NCI-H2196 (cell line): ENCODE results near the gene COQ9.
A peak's percentile ranks its signal among the peaks of the same experiment; 100 is the strongest.
"Not testable (repeated sequence)": the region's sequence is repeated elsewhere in the genome, so short reads cannot be mapped to it uniquely, and the experiment has no call there.

ENCODE experiments used
- DNase-seq: peaks from one replicate; lab custom pipeline; 2025; ENCODE audit not compliant: unreplicated experiment; lab: John Stamatoyannopoulos, UW

COQ9 gene

DNA sequence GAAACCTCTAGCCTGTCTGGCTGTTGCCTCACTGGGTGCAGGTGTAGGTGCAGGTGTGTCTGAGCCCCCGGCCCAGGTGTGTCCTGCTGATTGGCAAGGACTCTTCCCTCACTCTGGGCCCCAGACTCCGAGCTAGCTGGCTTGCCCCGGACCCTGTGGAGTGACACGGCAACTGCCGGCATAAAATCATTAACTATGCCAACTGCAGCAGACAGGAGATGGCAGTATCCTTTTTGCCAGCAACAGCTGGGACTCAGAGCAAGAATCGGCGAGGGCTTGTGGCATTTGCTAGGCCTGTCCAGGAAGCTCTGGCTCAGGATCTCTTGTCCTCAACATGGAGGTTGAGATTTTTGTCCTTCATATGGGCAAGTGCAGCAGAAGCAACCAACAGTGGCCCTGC is 20.9 kb upstream of the COQ9 start:
- no peak for DNase-seq

GRCh38 chr16:57427307-57427706 is 20.0 kb upstream of the COQ9 start:
- DNase-seq, result no peak

- no peak for DNase-seq
Measured at GRCh38 chr16:57427824-57428223, 19.5 kb upstream of the COQ9 start.

- DNase-seq, result no peak
Measured at GRCh38 chr16:57430955-57431354, 16.3 kb upstream of the COQ9 start.

DNA sequence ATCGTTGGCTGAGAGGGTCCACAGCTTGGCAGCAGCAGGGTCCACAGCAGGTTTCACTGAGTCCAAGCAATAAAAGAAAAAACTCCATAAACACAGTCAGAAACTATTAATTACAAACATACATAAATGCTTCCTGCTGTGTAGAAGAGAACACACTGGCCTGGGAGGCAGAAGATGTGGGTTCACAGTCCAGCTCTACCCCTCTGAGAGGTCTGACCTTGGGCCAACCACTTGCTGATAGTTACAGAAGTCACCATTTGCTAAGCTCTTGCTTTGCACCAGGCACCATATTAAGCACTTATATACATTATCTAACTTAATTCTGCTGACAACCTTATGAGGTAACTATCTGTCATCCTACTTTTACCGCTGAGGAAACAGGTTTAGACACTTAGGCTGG is 14.8 kb upstream of the COQ9 start:
- no peak for DNase-seq

- no peak for DNase-seq
Measured at GRCh38 chr16:57432989-57433388, 14.3 kb upstream of the COQ9 start.

- no peak for DNase-seq
Measured at GRCh38 chr16:57434003-57434402, 13.3 kb upstream of the COQ9 start.

- DNase-seq, result no peak
Measured at GRCh38 chr16:57435838-57436237, 11.4 kb upstream of the COQ9 start.

DNA sequence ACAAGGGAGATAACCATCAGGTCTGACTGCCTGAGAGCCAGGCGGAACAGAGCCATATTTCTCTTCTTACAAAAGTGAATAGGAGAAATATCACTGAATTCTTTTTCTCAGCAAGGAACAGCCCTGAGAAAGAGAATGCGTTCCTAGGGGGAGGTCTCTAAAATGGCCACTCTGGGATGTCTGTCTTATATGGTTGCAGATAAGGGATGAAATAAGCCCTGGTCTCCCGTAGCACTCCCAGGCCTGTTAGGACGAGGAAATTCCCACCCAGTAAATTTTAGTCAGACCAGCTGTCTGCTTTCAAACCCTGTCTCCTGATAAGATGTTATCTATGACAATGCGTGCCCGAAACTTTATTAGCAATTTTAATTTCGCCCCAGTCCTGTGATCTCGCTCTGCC is 7.3 kb upstream of the COQ9 start:
- not testable (repeated sequence) for DNase-seq

DNA sequence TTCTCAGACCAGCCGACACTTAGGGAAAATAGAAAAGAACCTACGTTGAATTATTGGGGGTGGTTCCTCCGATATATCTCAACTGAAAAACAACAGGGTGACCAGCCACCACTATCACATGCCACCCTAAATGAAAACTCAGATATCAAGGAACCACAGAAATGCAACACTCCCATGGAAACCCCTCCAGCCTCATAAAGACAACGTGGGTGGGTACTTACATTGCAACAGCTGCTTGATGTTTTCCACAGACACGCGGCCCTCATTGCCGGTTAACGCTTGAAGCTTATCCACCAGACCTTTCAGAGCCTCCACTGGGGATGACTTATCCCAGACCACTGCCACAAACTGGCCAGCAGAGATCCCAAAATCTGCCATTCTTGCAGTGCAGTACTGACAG is 6.7 kb upstream of the COQ9 start:
- not testable (repeated sequence) for DNase-seq

DNA sequence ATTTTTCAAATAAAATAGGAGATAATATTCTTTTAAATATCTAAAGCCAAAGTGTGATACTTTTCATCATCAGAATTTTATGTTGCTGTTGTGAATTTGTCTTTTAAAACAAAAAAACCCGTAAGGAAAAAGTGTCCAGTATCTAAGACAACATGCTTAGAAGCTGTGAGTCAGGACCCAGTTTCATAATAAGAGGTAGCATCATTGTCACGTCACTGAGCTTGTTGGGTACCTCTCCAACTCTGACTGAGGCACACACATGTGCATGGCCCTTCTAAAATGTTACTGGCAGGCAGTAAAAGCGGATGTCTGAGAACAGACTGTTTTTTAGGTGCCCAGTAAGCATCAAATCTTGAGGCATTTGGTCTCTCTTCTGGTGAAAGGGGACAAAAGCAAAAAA is 2.6 kb upstream of the COQ9 start:
- DNase-seq, result no peak

DNA sequence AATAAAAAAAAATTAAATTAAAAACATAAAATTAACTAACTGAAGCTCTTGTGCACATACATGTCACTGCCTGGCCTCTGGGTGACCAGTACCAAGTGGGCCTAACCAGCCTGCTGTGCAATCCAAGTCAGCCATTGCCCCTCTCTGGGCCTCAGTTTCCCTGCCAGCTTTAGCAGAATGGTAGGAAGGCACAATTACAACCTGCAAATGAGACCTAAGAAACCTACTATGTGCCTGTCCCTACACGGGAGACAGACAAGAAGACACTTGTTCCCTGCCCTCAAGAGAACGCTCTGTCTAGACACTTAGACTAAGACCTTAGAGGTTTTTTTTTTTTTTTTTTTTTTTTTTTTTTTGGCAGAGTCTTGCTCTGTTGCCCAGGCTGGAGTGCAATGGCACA is 1.8 kb upstream of the COQ9 start:
- no peak for DNase-seq

GRCh38 chr16:57446531-57447185 is 621 bp upstream of the COQ9 start:
- DNase-seq, result no peak

DNA sequence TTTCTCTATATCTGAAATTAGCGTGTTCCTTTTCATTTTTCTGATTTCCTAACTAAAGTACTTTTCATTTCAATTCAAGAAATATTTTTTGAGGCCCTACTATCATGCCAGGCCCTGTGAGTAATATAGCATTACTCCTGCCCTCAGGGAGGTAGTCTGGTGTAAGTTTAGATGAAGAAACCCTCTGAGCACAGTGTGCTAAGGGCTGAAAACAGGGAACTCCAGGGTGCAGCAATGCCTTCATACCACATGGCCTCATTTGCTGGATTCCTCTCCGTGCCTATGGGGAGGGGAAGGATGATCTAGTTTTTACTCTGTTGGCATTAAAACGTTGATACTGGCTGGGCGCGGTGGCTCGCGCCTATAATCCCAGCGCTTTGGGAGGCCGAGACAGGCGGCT is 4.7 kb downstream of the COQ9 start:
- DNase-seq, result no peak

GRCh38 chr16:57462209-57462977 is 15.1 kb downstream of the COQ9 start, which contains the start of gene POLR2C:
TSS of gene POLR2C (plus strand) at chr16:57462679. CDS start at chr16:57462725, 46 bp downstream.
- DNase-seq, result peak; percentile 70

DNA sequence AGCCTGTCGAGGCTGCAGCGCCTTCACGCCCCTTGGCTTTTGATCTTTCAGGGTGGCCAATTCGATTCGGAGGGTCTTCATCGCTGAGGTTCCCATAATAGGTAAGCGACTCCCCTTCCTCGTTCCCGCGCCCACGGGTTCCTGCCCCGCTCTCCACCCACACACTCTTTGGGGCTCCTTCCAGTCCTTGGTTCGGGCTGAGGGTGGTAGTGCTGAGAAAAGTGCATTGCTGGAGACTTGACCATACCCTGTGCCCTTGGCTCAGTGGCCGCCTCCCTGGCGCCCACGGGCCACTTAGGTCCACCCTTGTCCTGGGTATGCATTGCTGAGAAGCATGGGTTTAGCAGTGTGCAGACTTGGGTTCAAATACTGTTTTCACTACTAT is 15.7 kb downstream of the COQ9 start:
- DNase-seq, result no peak

DNA sequence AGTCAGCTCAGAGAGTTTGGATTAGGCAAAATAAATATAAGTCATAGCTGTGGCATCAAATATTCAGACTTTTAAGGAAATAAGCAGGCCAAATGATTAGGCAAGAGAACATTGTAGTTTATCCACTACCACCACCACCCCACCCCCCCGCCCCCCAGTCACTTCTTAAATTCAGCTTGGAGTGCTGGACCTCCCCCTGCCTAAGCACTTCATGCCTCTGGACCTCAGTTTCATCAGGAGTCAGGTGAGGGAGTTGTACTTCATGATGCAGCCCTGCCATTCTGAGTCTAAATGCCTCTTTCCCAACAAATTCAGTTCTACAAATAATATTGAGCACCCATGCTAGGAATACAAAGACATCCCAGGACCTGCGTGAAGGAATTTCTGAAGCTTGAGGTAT is 17.2 kb downstream of the COQ9 start:
- DNase-seq, result no peak

DNA sequence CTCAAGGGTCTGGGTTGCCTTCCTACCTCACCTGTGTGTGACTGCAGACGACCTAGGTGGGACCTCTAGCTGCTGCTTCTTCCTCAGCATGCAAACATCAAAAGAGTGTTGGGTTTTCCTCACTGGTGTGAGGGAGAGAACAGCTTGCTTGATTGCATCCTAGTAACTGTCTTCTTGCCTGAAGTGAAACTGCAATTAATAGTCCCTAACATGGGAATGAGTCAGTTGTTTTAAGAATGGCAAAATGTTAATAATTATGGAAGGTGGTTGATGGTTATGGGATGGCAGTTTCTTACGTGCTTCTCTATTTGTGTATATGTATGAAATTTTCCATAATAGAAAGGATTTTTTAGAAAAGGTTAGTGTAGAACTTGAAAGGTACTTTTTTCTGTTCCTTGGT is 21.1 kb downstream of the COQ9 start:
- no peak for DNase-seq

- DNase-seq, result no peak
Measured at GRCh38 chr16:57469046-57469445, 21.8 kb downstream of the COQ9 start.

DNA sequence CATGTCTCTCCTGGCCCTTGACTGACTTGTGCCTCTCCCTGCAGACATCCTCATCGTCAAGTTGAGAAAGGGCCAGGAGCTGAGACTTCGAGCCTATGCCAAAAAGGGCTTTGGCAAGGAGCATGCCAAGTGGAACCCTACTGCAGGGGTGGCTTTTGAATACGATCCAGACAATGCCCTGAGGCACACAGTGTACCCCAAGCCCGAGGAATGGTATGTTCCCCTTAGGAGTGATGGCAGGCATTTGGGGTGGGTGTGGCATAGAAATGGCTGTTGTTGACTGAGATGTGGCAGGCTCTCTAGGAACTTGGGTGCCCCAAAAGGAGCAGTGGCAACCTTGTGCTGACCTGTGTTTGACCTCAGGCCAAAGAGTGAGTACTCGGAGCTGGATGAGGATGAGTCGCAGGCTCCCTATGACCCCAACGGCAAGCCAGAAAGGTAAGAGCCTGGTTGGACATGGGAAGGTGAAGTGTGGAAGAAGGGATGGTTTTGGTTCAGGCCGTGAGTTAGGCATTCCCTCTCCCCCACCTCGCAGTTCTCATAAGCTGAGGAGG is 22.7 kb downstream of the COQ9 start:
- no peak for DNase-seq

- no peak for DNase-seq
Measured at GRCh38 chr16:57470711-57471110, 23.4 kb downstream of the COQ9 start.

DNA sequence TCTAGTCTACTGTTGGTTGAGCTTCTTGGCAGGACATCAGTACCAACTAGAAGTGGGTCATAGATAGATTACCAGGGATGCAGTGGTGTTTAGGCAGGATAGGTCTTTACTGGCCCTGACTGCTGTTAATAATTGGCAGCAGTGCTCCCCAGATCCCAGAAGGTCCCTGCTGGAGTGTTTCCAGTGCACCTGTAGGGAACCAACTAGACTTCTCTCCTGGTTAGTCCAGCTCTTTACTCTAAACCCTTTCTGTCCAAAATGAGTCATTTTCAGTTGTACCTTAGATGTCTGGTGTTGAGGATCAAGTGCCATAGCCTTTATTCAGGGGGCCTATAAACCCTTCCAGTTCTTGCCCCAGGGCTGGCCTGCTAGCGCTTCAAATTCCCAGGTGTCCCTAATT is 23.9 kb downstream of the COQ9 start:
- no peak for DNase-seq
